Muscle of back (tissue), 11 donors: ENCODE results near the gene ARF4. TPM values are rescaled to one million over a fixed set of nuclear protein-coding genes. Genes with fewer than 3 reads are reported as not detected.

Source experiments
- DNase-seq, 3 donors: peaks; one replicate each; pipeline versions ENCODE4 v3.0.0 to v3.0.0-alpha.2; 2013
- polyA plus RNA-seq, 10 donors: library from polyadenylated mRNA; unstranded; fragments of 120-200 nt; gene quantifications; one replicate each; pipeline ENCODE4 v1.2.1, GENCODE V29; 2013; ENCODE audit not compliant: insufficient read length in 10 of 10

The ARF4 gene
- polyA plus RNA-seq, 10 donors, result 175 to 249 (median 192) TPM

- no peak for DNase-seq
Measured at GRCh38 chr3:57583544-57583943, 13.6 kb downstream of the ARF4 start.

DNA sequence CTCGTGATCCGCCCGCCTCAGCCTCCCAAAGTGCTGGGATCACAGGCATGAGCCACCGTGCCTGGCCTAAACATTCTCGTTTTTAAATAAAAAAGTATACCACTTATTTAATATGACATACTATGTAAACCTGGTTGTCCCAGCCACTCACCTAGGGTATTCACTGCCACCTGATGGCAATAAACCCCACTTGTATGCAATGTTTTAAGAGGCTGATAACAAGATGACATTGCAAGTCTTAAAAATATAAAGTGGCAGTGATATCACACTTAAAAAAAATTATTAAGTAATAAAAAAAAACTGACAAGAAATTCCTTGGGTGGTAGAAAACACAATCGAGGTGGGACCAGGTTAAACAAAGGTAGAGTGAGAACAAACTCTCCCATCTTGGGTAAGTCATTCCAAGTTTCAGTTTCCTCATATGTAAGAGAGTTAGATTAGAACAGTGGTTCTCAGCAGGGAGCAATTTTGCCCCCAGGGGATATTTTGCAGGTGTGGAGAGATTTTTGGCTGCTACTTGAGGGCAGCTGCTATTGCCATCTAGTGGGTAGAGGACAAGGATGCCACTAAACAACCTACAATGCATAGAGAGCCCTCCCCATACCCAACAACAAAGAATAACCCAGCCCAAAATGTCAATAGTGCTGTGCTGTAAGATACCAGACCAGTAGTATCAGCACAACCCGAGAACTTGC, 14.5 kb downstream of the ARF4 start:
- no peak for DNase-seq

DNA sequence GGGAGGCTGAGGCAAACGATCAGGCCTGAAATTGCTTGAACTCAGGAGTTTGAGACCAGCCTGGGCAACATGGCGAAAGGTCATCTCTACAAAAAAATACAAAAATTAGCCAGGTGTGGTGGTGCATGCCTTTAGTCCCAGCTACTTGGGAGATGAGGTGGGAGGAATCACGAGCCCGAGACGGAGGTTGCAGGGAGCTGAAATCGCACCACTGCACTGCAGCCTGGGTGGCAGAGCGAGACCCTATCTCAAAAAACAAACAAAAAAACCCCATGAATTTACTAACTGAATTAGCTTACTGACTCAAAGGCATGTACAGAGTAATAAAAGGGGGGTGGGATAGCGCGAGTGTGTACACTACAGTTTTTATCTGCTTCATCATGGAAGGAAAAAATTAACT, 19.3 kb downstream of the ARF4 start:
- DNase-seq, result no peak

DNA sequence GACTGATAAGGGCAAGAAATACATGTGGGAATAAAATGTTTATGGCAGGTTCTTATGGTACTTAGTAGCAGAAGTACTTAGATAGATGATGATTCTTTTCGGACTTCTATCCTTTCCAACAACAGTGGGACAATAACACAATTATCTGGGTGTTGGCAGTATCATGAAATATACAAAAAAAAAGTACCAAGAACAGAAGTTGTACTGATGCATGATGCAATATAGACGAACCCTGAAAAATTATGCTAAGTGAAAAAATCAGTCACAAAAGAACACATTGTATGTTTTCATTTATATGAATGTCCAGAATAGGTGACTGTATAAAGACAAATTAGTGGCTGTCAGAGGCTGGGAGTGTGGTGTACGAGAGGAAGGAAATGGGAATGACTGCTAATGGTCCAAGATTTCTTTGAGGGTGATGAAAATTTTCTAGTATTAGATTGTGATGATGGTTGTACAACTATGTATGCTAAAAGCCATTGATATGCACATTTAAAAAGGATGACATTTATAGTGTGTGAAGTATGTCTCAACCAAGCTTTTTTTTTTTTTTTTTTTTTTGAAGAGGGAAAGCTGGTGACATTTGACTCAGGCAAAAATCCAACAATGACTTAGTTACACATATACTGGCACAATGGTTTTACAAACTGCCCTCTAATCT, 21.0 kb downstream of the ARF4 start:
- no peak for DNase-seq

DNA sequence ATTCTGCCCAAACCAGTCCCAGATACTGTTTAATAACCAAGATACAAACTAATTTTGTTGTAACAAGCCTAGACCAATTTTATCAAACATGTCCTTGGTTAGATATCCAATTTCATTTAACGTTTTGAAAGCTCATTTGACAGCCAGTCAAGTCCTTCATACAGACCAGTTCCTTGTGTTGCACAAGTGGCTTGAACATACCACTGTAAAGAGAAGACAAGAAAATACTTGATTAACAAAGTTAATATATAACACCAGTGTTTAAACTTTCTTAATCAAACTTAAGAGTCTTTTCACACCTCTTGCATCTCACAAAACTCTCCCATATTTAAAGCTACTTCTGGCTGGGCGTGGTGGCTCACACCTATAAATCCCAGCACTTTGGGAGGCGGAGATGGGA, 25.0 kb downstream of the ARF4 start:
- DNase-seq, result no peak

DNA sequence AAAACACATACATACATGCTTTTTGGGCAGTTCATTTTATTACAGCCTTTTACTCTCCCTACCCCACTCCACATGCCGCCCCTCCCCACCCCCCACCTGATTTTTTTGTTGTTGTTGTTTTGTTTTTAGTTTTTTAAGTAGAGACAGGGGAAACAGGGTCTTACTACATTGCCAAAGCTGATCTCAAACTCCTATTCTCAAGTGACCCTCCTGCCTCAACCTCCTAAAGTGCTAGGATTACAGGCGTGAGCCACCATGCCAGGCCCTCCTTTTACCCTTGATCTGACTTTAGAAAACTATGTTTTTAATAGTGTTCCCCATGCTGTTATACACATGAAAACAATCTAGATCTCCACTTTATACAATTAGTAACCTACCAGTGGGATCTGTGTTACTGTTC, 26.3 kb downstream of the ARF4 start:
- no peak for DNase-seq

DNA sequence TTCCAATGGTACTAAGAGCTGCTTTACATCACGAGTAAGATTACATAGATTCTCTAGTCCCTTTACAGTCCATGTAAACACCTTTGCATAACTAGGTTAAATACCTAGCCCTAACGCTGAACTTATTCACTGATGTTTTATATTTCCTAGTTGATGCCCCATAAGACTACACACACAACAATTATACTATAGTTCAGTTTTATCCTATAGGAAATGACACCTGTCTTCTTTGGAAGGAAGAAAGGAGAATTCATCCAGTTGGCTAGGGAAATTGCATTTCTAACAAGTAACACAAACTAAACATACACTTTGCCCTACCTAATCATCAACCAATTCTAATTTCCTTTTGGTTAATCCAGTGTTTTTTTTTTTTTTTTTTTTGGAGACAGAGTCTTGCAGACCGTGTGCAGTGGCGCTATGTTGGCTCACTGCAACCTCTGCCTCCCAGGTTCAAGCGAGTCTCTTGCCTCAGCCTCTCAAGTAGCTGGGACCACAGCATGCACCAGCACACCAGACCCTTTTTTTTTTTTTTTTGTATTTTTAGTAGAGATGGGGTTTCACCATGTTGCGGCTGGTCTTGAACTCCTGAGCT, 27.2 kb downstream of the ARF4 start:
- no peak for DNase-seq

DNA sequence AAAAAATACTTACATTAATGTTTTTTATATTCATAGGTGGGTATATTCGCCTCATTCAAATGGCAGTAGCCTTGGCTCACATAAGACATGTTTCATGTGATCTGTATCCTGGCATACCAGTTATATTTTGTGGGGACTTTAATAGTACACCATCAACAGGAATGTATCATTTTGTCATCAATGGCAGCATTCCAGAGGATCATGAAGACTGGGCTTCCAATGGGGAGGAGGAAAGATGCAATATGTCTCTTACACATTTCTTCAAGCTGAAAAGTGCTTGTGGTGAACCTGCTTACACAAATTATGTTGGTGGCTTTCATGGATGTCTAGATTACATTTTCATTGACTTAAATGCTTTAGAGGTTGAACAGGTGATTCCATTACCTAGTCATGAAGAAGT, 37.6 kb downstream of the ARF4 start:
- no peak for DNase-seq

DNA sequence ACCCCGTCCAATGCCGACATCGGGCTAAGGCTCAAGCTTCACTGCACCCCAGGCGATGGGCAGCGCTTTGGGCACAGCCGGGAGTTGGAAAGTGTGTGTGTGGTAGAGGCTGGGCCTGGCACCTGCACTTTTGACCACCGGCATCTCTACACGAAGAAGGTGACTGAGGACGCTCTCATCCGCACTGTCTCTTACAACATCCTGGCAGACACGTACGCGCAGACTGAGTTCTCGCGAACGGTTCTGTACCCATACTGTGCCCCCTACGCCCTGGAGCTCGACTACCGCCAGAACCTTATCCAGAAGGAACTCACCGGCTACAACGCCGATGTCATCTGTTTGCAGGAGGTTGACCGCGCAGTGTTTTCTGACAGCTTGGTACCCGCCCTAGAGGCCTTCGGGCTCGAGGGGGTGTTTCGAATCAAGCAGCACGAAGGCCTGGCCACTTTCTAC, 40.0 kb downstream of the ARF4 start:
- peak in 2 of 3 donors; percentile 6 to 36 for DNase-seq

- DNase-seq, result no peak
Measured at GRCh38 chr3:57556459-57557084, 40.6 kb downstream of the ARF4 start.

GRCh38 chr3:57555738-57556458, 41.2 kb downstream of the ARF4 start, which contains the start of gene PDE12:
TSS of gene PDE12 (plus strand) at chr3:57556274. CDS start at chr3:57556380, 106 bp downstream.
- peak; percentile 87 to 97 (median 92) for DNase-seq

DNA sequence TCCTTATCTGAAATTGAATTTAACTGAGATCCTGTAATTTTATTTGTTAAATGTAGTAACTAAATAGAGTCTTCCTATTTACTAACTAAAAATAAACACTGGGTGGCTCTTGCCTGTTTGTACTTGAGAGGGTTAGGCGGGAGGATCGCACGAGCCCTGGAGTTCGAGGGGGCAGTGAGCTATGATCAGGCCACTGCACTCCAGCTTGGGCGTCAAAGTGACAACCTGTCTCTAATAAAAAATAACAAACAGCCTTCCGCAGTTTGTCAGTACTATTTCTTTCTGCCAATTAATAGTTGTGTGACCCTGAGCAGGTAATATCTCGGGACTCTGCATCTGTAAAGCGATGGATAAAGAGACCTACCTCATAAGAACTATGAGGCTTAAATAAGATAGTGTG, 41.8 kb downstream of the ARF4 start:
- DNase-seq, result no peak

GRCh38 chr3:57546616-57547015, 50.5 kb downstream of the ARF4 start:
- DNase-seq, result no peak

DNA sequence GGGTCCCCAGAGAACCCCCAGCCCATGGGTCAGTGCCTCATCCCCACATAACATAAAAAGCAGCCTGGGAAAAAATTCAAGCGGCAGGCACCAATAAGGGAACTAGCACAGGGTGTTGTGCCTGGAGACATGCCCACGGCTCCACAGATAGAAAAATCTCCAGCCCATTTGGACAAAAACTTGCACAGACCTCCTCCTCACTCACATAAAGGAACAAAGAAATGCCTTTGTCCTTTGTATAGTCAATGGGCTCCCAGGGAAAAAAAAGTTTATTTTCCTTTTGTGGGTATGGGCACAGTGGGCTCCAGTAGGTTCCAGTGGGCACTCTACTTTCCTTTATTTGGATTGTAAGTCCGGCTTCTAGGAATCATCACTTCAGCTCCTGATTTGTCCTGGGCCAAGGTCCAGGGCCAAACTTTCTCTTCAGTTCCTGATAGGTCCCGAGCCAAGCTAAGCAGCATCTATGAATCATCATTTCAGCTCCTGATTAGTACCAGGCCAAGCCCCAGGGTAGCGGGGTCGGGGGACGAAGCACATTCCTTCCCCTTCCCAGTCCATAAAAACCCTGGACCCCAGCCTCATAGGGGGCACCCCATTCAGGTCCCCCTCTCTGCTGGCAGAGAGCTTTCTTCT, 51.4 kb downstream of the ARF4 start:
- no peak for DNase-seq

- peak in 2 of 3 donors; percentile 28 to 63 for DNase-seq
Measured at GRCh38 chr3:57544181-57545125, 52.7 kb downstream of the ARF4 start, which contains the start of gene DNAH12. TSS of gene DNAH12 (minus strand) at chr3:57544344. CDS start at chr3:57542870, 1,474 bp downstream.

- no peak for DNase-seq
Measured at GRCh38 chr3:57538465-57538864, 58.7 kb downstream of the ARF4 start.

- DNase-seq, result no peak
Measured at GRCh38 chr3:57530071-57530608, 67.0 kb downstream of the ARF4 start.
